Measurements from ENCODE around the gene NSF.

DNA sequence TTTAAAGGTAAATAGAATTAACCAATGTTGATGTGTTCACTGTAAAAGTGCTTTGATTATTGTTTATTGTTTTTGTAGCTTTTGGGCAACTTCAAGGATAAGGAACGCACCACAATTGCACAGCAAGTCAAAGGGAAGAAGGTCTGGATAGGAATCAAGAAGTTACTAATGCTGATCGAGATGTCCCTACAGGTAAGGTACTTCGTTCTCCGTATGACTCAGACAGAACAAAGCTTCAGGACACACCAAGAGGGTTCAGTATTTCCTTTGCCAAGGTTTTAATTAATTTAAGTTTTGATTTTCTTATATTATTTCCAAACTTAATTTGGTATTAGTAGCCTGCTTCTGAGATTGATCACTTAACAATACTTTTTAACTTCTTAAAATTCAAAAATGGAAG lies 161.0 kb downstream of the NSF start:
- no peak for TF ChIP-seq CTCF (IDR thresholded peaks at IDR 0.05)
- TF ChIP-seq POLR2A (IDR thresholded peaks at IDR 0.05) = no peak

Data from adrenal gland (tissue), 5 donors.